H1 (cell line): ENCODE data around the gene NEDD4L. TPM values are rescaled to one million over a fixed set of nuclear protein-coding genes. Genes with fewer than 3 reads are reported as not detected.

Source experiments
- BRCA1 ChIP-seq: IDR thresholded peaks from 2 replicates; pipeline ENCODE4 v1.6.1; 2012; ENCODE audit warnings: low read depth, low read length, improper control_type of control experiment
- JUND ChIP-seq: IDR thresholded peaks from 2 replicates; pipeline ENCODE4 v1.6.1; 2011; ENCODE audit warnings: mild to moderate bottlenecking, improper control_type of control experiment, low read length
- SP1 ChIP-seq: IDR thresholded peaks from 2 replicates; pipeline ENCODE4 v1.6.1; 2011; ENCODE audit warnings: low read depth, low read length
- ZNF274 ChIP-seq: IDR thresholded peaks from 2 replicates; pipeline ENCODE4 v1.7.0; 2012; ENCODE audit warnings: low read length, borderline replicate concordance; ENCODE audit errors: extremely low read depth
- polyA plus RNA-seq, 7 experiments: library from polyadenylated mRNA; depleted of rRNA in 3 of 7; stranded (reverse) in 5 of 7; unstranded in 2 of 7; fragments of >200 nt in 5 of 7; fragments of 200-250 nt in 2 of 7; gene quantifications; 1 replicate in 5 of 7; 2 replicates in 1 of 7; 4 replicates in 1 of 7; pipeline versions ENCODE4 v1.2.1 to v1.2.3, GENCODE V29; 2011 to 2013; ENCODE audit warnings: missing spikeins in 2 of 7, mixed read lengths in 2 of 7
- total RNA-seq: library from RNA; stranded (reverse); fragmentation: NEBNext Ultra II Directional; extraction: Animal tissue kit (Norgen Biotek cat#: 25700); gene quantifications from 2 replicates; pipeline ENCODE4 v1.2.1, GENCODE V29; 2021

Gene NEDD4L
- total and polyA plus RNA-seq, 2 of the 8 experiments (the other 6 are each of a cell fraction or from before 2014, with no cell fraction given), result 37.3 to 69.8 TPM

DNA sequence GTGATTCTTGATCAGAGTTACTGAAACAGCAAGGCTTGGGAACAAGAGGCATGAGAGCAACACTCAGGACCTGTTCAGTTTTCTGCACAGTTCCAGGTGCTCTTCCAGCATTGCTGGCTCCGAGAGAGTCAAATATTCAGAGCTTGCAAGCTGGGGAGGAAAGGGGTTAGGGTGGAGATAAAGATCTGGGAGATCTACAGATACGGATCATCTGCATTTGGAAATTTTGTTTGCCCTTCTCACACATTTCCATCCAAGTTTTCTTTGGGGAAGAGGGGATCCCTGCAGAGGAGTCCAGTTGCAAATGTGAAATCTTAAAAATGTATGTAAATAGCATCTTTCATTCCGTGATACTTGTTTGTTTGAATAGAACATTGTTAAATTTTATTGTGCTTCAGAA, 108.2 kb downstream of the NEDD4L start (continued):
- TF ChIP-seq JUND (no peak), SP1 (no peak), BRCA1 (no peak), ZNF274 (no peak)
